ENCODE measurements around the gene CYP3A5. TPM values are rescaled to one million over a fixed set of nuclear protein-coding genes. Genes with fewer than 3 reads are reported as not detected.

CYP3A5 gene
- polyA plus RNA-seq, 1 donor (not counting 4 experiments of a cell fraction or from before 2014, with no cell fraction given), result 3.4 TPM

DNA sequence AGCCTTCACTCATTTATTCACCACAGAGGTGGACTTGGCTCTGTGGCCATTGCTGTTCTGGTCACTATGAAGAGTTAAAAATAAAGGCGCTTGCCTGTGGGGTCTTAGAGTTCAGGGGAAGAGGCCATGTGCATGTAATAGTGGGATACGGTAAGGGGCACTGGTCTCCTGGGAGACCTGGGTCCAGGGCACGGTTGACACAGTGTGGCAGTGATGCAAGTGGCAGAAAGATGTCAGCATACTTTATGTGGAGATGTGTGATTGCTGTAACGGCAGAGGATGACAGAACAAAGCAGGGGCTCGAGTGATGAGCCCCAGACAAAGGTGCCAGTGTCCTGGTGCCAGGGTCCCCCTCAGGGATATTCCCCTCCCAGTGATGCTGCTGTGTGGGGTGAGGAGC is 54.5 kb downstream of the CYP3A5 start:
- no peak for FAIRE-seq
- H3K36me3 ChIP-seq (ENCODE audit: control insufficient read depth in 2 of 2, extremely low read depth in 1 of 2, insufficient read depth in 2 of 2, low read length in 2 of 2), result peaks cover 64 to 79% of the 10 kb centered on the region in 2 experiments
- H3K4me2 ChIP-seq (ENCODE audit: control insufficient read depth, extremely low read depth, insufficient read depth, low read depth, low read length), result no peak overlapping the region
- no peak overlapping the region for H2AFZ ChIP-seq (ENCODE audit: control insufficient read depth, low read length)
- H3K4me1 ChIP-seq (ENCODE audit: control insufficient read depth, extremely low read depth, insufficient read depth, low read length), result peaks cover 22% of the 10 kb centered on the region
- TF ChIP-seq, protein P1, sequence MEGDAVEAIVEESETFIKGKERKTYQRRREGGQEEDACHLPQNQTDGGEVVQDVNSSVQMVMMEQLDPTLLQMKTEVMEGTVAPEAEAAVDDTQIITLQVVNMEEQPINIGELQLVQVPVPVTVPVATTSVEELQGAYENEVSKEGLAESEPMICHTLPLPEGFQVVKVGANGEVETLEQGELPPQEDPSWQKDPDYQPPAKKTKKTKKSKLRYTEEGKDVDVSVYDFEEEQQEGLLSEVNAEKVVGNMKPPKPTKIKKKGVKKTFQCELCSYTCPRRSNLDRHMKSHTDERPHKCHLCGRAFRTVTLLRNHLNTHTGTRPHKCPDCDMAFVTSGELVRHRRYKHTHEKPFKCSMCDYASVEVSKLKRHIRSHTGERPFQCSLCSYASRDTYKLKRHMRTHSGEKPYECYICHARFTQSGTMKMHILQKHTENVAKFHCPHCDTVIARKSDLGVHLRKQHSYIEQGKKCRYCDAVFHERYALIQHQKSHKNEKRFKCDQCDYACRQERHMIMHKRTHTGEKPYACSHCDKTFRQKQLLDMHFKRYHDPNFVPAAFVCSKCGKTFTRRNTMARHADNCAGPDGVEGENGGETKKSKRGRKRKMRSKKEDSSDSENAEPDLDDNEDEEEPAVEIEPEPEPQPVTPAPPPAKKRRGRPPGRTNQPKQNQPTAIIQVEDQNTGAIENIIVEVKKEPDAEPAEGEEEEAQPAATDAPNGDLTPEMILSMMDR (optimal IDR thresholded peaks at IDR 0.05 in 1 of 3, IDR thresholded peaks at IDR 0.05 in 1 of 3, conservative IDR thresholded peaks at IDR 0.05 in 1 of 3; ENCODE audit: extremely low read depth in 1 of 3, insufficient read depth in 2 of 3, low read length in 3 of 3), result no peak
- no peak for TF ChIP-seq EZH2 (IDR thresholded peaks at IDR 0.05; ENCODE audit: low read length)
- no peak overlapping the region for H3K27ac ChIP-seq (ENCODE audit: control insufficient read depth, insufficient read depth, low read length)
- no peak overlapping the region for H3K9ac ChIP-seq (ENCODE audit: control insufficient read depth, extremely low read depth, insufficient read depth, low read length)
- peaks cover 2% of the 10 kb centered on the region for H3K9me1 ChIP-seq (ENCODE audit: control insufficient read depth, extremely low read depth, insufficient read depth, low read length)
- H3K9me3 ChIP-seq (ENCODE audit: control insufficient read depth, low read depth, low read length), result no peaks in the 10 kb centered on the region
- H3K4me3 ChIP-seq (ENCODE audit: control insufficient read depth in 2 of 3, extremely low read depth in 1 of 3, insufficient read depth in 2 of 3, low read depth in 1 of 3, low read length in 3 of 3), result no peak overlapping the region
- DNase-seq (ENCODE audit: low read depth, low spot score), result no peak
- H3K27me3 ChIP-seq (ENCODE audit: control insufficient read depth, extremely low read depth, insufficient read depth, low read length), result no peaks in the 10 kb centered on the region
- H4K20me1 ChIP-seq (ENCODE audit: control insufficient read depth, extremely low read depth, insufficient read depth, low read length), result no peaks in the 10 kb centered on the region
- dilution Hi-C loops (cut with MboI; ENCODE audit: extremely low pct_ligation_motif_present, low sequenced_read_pairs), result no loop called here
- H3K79me2 ChIP-seq (ENCODE audit: control insufficient read depth, insufficient read depth, low read length), result peaks cover 54% of the 10 kb centered on the region

GRCh38 chr7:99624484-99624883 is 55.3 kb downstream of the CYP3A5 start:
- Histone ChIP-seq H3K27ac (ENCODE audit: control insufficient read depth, insufficient read depth, low read length) (no peak overlapping the region), H3K9ac (ENCODE audit: control insufficient read depth, extremely low read depth, insufficient read depth, low read length) (no peak overlapping the region), H3K9me1 (ENCODE audit: control insufficient read depth, extremely low read depth, insufficient read depth, low read length) (peaks cover 2% of the 10 kb centered on the region), H2AFZ (ENCODE audit: control insufficient read depth, low read length) (no peak overlapping the region), H3K27me3 (ENCODE audit: control insufficient read depth, extremely low read depth, insufficient read depth, low read length) (no peaks in the 10 kb centered on the region), H4K20me1 (ENCODE audit: control insufficient read depth, extremely low read depth, insufficient read depth, low read length) (no peaks in the 10 kb centered on the region), H3K4me2 (ENCODE audit: control insufficient read depth, extremely low read depth, insufficient read depth, low read depth, low read length) (no peak overlapping the region), H3K9me3 (ENCODE audit: control insufficient read depth, low read depth, low read length) (no peaks in the 10 kb centered on the region), H3K4me1 (ENCODE audit: control insufficient read depth, extremely low read depth, insufficient read depth, low read length) (peaks cover 28% of the 10 kb centered on the region), H3K79me2 (ENCODE audit: control insufficient read depth, insufficient read depth, low read length) (peaks cover 56% of the 10 kb centered on the region), H3K36me3 (ENCODE audit: control insufficient read depth in 2 of 2, extremely low read depth in 1 of 2, insufficient read depth in 2 of 2, low read length in 2 of 2) (peaks cover 62 to 79% of the 10 kb centered on the region in 2 experiments), H3K4me3 (ENCODE audit: control insufficient read depth in 2 of 3, extremely low read depth in 1 of 3, insufficient read depth in 2 of 3, low read depth in 1 of 3, low read length in 3 of 3) (no peak overlapping the region)
- dilution Hi-C loops (cut with MboI; ENCODE audit: extremely low pct_ligation_motif_present, low sequenced_read_pairs), result no loop called here
- FAIRE-seq (no peak), DNase-seq (ENCODE audit: low read depth, low spot score) (no peak)
- TF ChIP-seq, protein P1 (optimal IDR thresholded peaks at IDR 0.05 in 1 of 3, IDR thresholded peaks at IDR 0.05 in 1 of 3, conservative IDR thresholded peaks at IDR 0.05 in 1 of 3; ENCODE audit: extremely low read depth in 1 of 3, insufficient read depth in 2 of 3, low read length in 3 of 3), result no peak
- TF ChIP-seq EZH2 (IDR thresholded peaks at IDR 0.05; ENCODE audit: low read length), result no peak

Measured in keratinocyte (primary cell).